ENCODE results near the gene RUVBL2. TPM values are rescaled to one million over a fixed set of nuclear protein-coding genes. Genes with fewer than 3 reads are reported as not detected.
A peak's percentile ranks its signal among the peaks of the same experiment; 100 is the strongest.

The RUVBL2 gene
- total and polyA plus RNA-seq, 8 donors = 17.0 to 44.9 (median 32.6) TPM

GRCh38 chr19:48999481-49000325 is 6.0 kb downstream of the RUVBL2 start:
- WGBS, 2 donors = 55 to 58% methylated on average over 16 of the region's 16 CpGs
- DNase-seq (peak in 3 of 6 donors; percentile 58 to 76 (median 62)), ATAC-seq (peak; percentile 53 to 83 (median 78)), FAIRE-seq (no peak)
- Histone ChIP-seq H3K4me1 (peaks cover 0 to 2% (median under 1%) of the 10 kb centered on the region in 3 donors), H3K27me3 (no peaks in the 10 kb centered on the region), H3K36me3 (peaks cover 0 to 7% (median 0%) of the 10 kb centered on the region in 3 donors), H3K9me3 (no peaks in the 10 kb centered on the region), H3K4me3 (no peak overlapping the region), H3K27ac (no peak overlapping the region)
- peak; percentile 17 to 34 (median 30) for TF ChIP-seq CTCF (IDR thresholded peaks at IDR 0.05)
- intact Hi-C loops (cut with DNase I) = no loop called here

GRCh38 chr19:49004133-49004532 is 10.4 kb downstream of the RUVBL2 start:
- peaks cover 0 to 12% (median 0%) of the 10 kb centered on the region in 3 donors for H3K36me3 ChIP-seq
- no peak for DNase-seq

GRCh38 chr19:49004964-49005614 is 11.4 kb downstream of the RUVBL2 start:
- no peak for FAIRE-seq
- no peak for TF ChIP-seq CTCF (IDR thresholded peaks at IDR 0.05)
- H3K36me3 ChIP-seq = peaks cover 0 to 12% (median 9%) of the 10 kb centered on the region in 3 donors
- no peaks in the 10 kb centered on the region for H3K9me3 ChIP-seq
- H3K27ac ChIP-seq = no peak overlapping the region
- DNase-seq = no peak
- H3K27me3 ChIP-seq = no peaks in the 10 kb centered on the region
- intact Hi-C loops (cut with DNase I) = no loop called here
- no peaks in the 10 kb centered on the region for H3K4me1 ChIP-seq
- 87 to 89% methylated on average over 7 of the region's 7 CpGs for WGBS, 2 donors
- ATAC-seq = no peak
- no peak overlapping the region for H3K4me3 ChIP-seq

More at GRCh38 chr19:49004133-49004532, 10.4 kb downstream of the RUVBL2 start:
- Histone ChIP-seq H3K9me3 (no peaks in the 10 kb centered on the region), H3K4me1 (no peaks in the 10 kb centered on the region), H3K27me3 (no peaks in the 10 kb centered on the region), H3K27ac (no peak overlapping the region), H3K4me3 (no peak overlapping the region)
- no peak for FAIRE-seq
- no peak for TF ChIP-seq CTCF (IDR thresholded peaks at IDR 0.05)
- WGBS, 2 donors = 97% methylated on average over 15 of the region's 15 CpGs
- no peak for ATAC-seq
- intact Hi-C loops (cut with DNase I) = no loop called here

- intact Hi-C loops (cut with DNase I) = no loop called here
- no peak overlapping the region for H3K4me3 ChIP-seq
- TF ChIP-seq CTCF (IDR thresholded peaks at IDR 0.05) = no peak
- no peaks in the 10 kb centered on the region for H3K9me3 ChIP-seq
- WGBS, 2 donors = 95% methylated on average over 22 of the region's 22 CpGs
- FAIRE-seq = no peak
- ATAC-seq = no peak
- no peak for DNase-seq
- peaks cover 0 to 13% (median 12%) of the 10 kb centered on the region in 3 donors for H3K36me3 ChIP-seq
- no peak overlapping the region for H3K27ac ChIP-seq
- H3K4me1 ChIP-seq = no peaks in the 10 kb centered on the region
- no peaks in the 10 kb centered on the region for H3K27me3 ChIP-seq
Measured at GRCh38 chr19:49006905-49007304, 13.2 kb downstream of the RUVBL2 start.
